KG1 (cell line): Measurements from ENCODE around the gene PEX14.

ENCODE experiments used
- DNase-seq: peaks from one replicate; lab custom pipeline; 2025; lab: John Stamatoyannopoulos, UW

The PEX14 gene

GRCh38 chr1:10519016-10519417 is 44.3 kb downstream of the PEX14 start:
- no peak for DNase-seq

- DNase-seq = no peak
These were observed 45.7 kb downstream of the PEX14 start for GRCh38 chr1:10520497-10520896.

GRCh38 chr1:10520952-10521351 is 46.2 kb downstream of the PEX14 start:
- DNase-seq = no peak

- DNase-seq = no peak
These were observed 46.9 kb downstream of the PEX14 start for GRCh38 chr1:10521537-10522157.

- DNase-seq = no peak
These were observed 47.6 kb downstream of the PEX14 start for GRCh38 chr1:10522322-10522860.

GRCh38 chr1:10525208-10525607 is 50.5 kb downstream of the PEX14 start:
- DNase-seq = no peak

GRCh38 chr1:10528066-10529014 is 53.6 kb downstream of the PEX14 start:
- DNase-seq = no peak

GRCh38 chr1:10529091-10529490 is 54.3 kb downstream of the PEX14 start:
- no peak for DNase-seq

GRCh38 chr1:10529765-10530164 is 55.0 kb downstream of the PEX14 start:
- no peak for DNase-seq

GRCh38 chr1:10530281-10530740 is 55.6 kb downstream of the PEX14 start:
- DNase-seq = no peak

- no peak for DNase-seq
These were observed 56.2 kb downstream of the PEX14 start for GRCh38 chr1:10530756-10531495.

GRCh38 chr1:10532362-10532761 is 57.6 kb downstream of the PEX14 start:
- no peak for DNase-seq

GRCh38 chr1:10534519-10534918 is 59.8 kb downstream of the PEX14 start:
- DNase-seq = no peak

- no peak for DNase-seq
These were observed 61.5 kb downstream of the PEX14 start for GRCh38 chr1:10536133-10536770.

- DNase-seq = no peak
These were observed 62.5 kb downstream of the PEX14 start for GRCh38 chr1:10537082-10537766.

- no peak for DNase-seq
These were observed 64.1 kb downstream of the PEX14 start for GRCh38 chr1:10538646-10539355.

- no peak for DNase-seq
These were observed 64.8 kb downstream of the PEX14 start for GRCh38 chr1:10539411-10540043.

- no peak for DNase-seq
These were observed 65.7 kb downstream of the PEX14 start for GRCh38 chr1:10540277-10541005.

GRCh38 chr1:10541286-10541685 is 66.5 kb downstream of the PEX14 start:
- DNase-seq = no peak
